HuH-7.5 (cell line): ENCODE measurements around the gene FBLN5.

Experiments used
- DNase-seq: peaks from one replicate; pipeline ENCODE4 v3.0.0; 2011; ENCODE audit warnings: low spot score

The FBLN5 gene

DNA sequence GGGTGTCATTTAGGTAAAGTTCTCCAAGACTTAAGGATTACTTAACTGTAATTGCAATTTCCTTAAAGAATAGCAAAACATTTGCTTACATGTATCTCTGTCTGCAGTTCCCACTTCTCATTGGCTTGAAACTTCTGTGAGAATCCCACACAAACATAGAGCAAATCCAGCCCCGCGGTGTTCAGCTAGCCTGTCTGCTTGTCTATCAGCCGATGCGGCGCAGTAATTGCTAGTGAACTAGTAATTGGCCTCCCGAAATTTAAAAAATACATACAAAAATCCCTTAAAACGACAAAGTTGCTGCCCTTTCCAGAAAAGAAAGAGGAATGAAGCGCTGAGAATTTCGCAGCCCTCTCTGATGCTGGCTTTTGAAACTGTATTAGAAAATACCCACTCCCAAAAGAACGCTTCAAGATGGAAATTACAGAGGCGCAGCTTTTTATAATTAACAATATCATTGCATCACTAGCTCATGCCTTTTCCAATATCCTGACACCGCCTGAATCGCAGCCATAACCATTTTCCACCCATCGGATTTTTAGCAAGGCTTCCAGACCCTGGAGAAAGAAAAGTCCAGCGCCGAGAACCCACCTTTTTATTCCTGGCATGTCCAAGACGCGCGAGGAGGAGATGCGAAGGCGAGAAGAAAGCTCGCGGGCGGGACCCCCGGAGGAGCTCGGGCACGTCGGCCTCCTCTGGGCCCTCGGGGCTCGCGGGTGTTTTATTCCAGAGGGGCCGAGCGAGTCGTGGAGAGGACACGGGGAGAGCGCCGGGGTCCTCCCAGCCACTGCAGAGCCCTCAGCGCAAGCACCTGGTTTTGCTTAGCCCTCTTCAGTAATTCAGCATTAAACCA lies 646 bp downstream of the FBLN5 start:
- DNase-seq: no peak

DNA sequence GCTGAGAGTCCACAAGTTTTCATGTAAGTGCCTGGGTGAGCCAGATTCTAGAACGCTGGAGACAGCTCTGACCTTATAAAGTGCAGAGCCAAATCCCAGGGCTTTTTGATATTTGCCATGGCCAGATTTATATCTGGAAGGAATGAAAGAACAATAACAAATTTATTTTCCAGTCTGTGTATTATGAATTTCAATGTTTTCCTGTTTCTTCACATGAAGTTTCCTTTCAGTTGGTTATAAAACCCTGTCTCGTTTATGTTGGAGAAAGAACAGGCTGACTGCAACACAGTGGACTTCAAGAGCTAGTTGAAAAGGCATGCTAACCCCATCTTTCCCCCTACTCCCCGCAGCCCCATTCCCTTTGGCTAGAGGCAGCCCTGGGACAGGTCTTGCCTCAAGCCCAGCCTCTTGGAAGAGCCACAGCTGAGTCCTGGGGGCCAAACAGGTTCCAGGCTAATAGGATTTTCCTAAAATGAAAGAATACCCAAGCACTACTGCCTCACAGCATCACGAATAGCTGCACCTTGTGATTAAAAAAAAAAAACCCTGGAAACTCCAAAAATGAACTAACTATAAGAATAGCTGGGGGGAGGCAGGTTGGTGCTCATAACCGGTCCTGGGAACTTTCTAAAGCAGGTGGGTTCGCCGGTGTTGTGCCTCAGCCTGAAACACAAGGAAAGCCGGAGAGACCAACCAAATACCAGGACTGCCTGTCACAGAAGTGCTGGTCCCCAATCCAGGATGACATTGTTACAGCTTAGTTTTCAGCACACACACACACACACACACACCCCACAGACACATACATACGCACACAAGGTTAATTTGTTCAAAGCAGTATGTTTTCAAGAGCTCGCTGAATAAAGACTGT lies 1.5 kb downstream of the FBLN5 start:
- no peak for DNase-seq

DNA sequence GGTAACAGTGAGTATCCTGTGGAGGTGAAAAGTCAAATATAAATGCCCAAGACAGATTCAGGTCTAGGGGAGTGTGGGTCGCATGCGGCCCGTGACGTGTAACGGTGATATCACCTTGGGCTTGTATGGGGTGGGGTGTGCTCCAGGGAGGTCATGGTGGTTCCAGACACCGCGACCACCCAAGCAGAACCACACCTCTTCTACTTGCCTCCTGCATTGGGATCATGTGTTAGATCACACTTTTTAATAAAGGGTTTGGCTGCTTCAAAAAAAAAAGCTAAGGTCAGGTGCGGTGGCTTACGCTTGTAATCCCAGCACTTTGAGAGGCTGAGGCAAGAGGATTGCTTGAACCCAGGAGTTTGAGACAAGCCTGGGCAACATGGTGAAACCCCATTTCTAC lies 4.5 kb downstream of the FBLN5 start:
- no peak for DNase-seq

DNA sequence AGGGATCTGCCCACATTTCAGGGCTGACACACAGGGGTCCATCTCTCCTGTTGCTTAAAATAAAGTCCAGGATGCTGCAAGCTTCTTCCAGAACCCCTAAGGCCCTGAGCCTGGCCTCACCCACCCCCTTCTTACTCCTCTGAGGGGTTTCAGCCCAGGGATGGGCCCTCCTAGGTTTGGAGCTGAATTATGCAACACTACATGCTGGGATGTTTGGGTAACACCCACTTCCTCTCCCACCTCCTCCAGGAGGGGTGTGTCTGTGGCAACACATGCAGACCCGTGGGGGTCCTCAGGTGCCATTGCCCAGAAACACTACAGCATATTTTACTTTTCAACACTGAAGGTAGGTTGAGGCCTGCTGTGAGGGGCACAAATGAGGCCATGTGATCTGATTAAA lies 5.4 kb downstream of the FBLN5 start:
- DNase-seq: no peak

DNA sequence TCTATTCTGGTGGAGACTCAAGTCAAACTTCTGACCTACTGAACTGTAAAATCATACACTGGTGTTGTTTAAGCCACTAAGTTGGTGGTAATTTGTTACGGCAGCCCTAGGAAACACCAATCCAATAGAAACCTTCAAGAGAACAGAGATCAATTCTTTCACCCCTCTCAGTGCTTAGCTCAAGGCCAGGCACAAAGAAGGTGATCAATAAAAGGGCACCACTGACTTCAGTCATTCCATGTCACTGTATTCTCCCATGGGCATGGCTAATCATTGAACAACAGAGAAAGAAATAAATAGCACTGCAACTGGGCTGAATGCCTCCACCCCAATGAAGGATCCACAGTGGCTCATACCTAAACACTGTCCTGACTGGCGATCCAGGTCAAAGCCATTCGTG lies 7.3 kb downstream of the FBLN5 start:
- DNase-seq: no peak

DNA sequence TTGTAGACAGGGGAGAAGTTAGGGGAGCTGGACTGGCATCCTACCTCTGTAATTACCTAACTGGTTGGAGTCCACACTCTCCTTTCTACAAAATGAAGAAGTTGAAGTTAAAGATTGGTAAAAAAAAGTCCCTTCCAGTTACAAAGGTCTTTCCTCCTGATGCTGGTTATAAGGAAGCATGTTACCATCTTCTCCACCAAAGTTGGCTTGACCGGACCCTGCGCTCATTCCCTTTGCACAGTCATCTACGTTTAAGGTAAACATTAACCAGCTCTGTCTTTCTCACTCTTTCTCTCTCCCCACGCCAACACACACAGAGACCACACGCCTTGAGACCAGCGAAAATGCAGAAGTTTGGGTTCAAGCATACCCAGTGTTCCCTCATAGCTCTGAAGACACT lies 11.9 kb downstream of the FBLN5 start:
- DNase-seq: no peak

DNA sequence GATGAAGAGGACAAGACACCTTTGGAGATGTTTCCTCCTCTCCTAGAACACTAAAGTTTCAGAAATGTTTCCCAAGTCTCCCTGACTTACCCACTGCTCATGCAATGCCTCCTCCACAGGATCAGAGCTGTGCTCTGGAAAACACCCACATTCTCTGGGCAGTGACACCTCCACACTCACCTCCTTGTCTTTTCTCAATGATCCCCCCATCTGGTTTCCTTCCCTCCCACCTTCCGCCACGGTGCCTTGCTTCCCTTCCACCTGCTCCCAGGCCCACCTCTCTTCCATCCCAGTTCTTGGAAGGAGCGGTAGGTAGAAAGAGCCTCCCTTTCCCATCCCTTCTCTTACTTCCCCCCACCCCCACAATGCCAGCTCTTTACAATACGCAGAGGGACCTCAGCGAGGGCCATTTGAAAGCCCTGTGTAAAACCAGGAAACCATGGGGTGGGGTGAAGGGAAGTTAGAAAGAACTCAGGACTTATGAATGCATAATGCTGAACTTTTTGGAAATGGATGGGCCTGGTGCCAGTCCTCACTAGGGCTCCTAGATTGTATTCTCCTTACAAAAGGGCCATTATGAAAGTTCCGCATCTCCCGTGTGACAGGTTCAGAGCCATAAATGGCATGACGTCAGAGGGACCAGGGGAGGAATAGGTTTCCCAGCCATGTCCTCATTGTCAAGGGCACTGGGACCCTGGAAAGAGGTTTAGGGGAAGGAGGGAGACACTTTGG lies 12.8 kb downstream of the FBLN5 start:
- no peak for DNase-seq

DNA sequence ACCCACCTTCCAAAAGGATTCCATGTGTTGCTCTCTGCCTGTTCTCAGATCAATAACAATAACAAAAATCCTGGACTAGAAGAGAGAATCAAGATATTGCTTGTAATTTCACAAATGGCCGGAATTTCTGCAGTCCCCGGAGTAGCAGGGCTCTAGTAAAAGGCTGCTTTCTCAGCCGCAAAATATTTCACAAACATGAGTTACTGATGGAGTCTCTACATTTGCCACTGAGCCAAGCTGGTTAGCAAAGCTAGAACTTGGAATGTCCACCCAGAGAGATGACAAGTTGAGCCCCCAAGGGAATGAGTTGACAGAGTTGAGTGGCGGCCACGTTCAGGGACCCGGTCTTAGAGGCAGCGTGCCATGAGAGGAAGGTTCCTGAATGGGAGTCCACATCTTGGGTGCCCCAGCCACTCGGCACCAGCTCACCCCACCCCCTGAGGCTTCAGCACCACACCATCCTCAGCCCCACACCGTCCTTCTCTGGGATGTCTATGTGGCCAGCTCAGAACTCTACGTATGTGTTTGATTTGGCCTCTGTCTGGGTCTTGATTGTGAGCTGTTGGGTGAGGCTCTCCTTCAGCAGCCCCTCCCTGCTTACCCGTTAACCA lies 15.9 kb downstream of the FBLN5 start:
- DNase-seq: no peak

DNA sequence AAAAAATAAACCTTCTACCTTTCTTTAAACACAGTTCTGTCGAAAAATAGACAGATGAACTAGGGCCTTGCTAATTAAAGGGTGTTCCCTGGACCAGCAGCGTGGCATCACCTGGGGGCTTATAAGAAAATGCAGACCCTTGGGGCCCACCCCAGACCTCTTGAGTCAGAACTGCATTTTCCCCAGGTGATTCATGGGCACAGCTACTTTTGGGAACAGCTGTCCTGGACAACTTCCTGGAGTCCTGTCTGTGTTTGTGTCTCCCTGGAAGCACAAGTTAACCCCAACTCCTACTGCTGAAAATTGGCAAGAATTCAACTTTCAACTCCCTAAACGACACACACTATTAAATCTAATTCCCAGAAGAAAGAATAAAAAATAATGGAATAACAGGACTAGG lies 17.8 kb downstream of the FBLN5 start:
- DNase-seq: no peak

DNA sequence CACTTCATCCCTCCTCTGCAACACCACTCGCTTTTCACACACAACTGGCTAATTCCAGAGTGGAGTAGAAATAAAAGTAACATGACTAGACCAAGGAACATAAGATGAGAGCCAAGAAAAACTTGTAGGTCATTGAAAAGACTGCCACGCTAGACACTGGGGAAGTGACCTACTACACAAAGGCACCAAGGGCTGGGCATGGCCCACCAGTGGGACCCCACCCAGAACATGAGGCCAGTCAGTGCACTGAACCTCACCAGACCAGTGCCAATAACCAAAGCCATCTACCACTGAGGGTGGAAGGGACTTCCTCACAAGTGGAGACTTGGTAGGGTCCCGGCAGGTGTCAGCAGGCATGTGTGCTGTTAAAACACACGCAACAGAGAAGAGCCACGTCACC lies 19.7 kb downstream of the FBLN5 start:
- no peak for DNase-seq

DNA sequence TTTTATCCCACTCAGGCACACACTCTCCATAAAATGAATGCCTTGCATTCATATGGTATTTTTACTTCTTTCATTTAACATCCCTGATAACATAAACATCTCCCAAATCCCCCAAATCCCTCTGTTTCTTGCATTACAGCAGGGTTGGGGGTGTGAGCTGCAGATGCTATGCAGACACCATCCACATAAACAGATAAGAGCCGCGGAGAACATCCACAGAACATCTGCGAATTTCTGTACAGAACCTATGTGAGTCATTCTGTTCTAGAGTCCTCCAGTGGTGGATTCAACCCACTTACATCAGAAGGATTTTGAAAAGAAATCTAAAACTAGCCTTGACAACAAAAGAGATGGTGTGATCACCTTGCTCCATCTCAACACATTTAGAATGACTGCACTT lies 20.3 kb downstream of the FBLN5 start:
- no peak for DNase-seq

DNA sequence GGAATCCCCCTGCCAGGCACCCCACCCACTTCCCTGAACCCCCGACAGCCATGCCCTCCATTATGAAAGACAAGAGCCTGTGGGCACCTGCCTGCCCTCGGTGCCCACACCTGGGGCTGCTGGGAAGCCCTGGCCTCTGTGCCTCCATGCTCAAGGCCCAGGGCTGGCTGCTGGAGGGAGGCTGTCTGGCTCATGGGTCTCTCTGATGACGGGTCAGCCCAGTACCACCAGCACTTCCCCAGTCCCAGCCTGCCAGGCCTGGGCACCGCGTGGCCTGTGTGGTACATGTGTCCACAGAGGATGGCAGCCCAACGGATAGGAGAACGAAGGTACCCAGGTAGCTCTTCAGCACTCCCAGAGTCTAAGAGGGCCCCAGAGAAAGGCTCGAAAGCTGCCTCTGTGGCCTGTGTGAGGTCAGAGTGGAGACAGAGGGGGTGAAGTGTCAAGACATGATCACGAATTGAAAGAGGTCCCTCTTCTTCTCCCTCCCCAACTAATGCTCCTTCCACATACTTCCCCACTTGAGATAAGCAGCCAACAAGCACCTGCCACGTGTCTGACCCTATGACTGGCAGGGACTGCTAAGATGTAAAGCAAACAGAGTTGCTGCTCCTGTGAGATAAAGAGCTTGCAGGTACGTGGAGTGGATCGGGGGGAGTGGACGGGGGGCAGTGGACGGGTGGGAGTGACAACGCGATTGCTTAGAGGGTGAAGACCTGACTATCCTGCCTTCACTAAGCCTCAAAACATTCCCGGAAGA lies 21.2 kb downstream of the FBLN5 start:
- no peak for DNase-seq

DNA sequence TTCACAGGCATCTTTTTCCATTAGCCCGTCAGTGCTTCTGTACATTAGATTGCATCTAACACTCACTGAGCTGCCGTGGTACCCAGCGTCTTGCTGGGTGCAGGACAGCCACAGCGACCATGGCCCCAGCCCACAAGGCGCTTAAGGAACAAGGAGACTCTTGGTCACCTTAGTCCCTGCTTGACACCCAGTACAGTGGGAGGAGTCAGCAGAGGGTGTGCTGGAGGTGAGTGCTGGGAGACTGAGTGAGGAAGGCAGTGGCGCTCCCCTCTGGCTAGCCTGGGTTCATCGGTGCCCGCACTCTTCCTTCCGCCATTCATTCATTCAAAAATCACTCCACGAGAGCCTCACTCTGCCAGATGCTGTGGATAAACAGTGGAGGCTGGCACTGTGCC lies 21.8 kb downstream of the FBLN5 start:
- DNase-seq: no peak

DNA sequence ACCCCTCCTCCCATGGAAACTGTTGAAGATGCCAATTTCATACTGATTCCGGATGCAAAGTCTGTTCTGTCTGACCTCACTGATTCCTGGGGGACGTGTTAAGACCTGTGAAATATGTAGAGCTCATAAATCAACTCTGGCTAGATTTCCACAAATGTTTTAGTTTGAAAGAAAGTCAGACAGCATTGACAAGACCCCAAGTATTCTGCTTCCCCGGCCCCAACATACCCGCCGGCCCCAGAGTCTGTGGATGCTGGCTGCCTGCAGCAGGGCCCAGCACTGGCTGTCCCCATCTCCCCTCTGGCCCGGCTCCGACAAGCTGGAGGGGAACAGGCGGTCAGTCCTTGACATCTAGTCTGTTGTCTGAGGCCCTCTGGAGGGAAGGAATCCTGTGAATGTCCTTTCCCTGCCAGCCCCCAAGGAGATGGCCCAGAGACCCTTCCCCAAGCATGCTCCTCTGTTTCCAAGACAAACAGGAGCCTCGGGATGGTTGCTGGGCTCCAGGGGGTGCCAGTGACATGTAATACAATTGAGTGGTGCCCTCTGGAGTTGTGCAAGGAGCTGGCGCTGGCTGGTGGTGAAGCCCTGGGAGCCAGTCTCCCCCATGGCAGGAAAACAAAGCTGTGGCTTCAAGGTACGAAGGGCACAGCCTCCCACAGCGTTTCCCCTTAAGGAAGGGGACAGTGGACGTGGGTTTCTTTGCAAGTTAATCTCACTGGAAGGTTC lies 22.3 kb downstream of the FBLN5 start:
- no peak for DNase-seq

DNA sequence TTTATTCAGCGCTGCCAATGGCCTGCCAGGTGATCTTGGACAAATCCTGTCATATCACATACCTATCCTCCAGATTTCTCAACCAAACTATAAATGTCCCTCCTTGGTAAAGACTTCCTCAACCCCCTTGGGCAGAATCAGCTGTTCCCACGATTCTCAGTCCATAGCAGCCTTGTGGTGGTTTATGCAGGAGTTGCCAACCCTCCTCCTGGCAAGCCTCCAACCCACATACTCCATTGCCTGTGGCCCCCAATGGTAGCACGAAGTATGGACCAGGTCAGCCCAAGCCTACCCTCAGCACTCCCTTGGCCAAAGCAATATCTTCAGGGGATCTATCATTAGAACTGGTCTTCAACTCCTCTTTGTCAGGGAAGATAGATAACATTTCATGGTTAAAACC lies 27.0 kb downstream of the FBLN5 start:
- no peak for DNase-seq

DNA sequence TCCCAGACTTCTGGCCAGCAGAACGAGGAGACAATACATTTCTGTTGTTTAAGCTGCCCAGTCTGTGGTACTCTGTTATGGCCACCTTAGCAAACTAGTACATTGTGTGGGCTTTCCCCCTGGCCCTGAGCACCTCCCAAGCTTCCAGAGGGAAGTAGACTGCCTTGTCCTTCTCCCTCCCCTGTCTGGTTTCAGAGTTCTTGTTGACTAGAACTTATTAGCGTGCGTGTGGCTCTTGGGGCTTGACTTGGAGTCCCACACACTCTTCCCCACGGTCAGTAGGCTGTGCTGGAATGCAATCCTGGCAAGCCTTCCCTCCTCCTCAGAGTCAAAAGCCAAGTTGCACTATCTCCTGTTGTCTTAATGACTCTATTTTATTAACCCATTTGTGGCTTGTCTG lies 27.7 kb downstream of the FBLN5 start:
- DNase-seq: no peak

DNA sequence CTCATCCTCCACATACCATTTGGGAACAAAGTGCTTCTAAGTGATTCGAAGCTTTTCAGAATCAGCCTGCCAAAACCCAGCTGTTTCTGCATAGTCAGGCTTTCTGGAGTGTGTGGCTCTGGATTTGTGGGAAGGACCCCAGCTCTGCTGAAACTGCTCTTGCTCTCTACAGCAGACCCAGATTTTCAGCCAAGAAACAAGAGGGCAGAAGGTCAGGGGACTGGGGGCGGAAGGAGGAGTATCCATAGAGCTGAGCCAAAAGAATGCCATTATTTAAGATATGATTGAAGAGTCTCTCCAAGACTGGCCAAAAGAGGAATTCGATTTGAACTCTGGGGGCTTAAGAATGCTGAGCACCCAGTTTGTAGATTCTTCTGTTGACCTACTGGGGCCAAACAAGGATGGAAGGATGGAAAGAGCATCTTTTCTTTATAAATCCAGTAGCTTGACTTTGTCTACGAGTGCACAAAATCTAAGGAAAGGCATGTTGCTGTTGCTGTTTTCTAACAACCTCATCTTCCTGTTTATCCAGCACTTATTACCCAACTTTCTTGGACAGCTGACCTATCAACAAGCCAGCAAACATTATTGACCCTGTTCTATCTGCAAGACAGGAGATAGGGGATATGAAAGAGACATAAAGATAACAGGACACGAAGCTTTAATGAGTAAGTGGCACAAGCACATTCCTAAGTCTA lies 29.2 kb downstream of the FBLN5 start:
- DNase-seq: no peak

DNA sequence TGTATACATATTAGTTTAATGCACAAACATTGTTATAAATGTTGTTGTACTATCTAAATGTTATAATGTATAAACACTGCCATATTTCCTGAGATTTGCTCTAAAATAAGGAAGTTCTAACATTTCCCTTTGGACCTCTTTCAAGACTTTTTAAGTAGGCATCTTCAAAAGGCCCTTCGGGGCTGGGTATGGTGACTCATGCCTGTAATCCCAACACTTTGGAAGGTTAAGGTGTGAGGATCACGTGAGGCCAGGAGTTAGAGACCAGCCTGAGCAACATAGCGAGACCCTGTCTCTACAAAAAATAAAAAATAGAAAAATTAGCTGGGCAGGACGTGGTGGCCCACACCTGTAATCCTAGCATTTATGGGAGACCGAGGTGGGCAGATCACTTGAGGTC lies 35.5 kb downstream of the FBLN5 start:
- no peak for DNase-seq

DNA sequence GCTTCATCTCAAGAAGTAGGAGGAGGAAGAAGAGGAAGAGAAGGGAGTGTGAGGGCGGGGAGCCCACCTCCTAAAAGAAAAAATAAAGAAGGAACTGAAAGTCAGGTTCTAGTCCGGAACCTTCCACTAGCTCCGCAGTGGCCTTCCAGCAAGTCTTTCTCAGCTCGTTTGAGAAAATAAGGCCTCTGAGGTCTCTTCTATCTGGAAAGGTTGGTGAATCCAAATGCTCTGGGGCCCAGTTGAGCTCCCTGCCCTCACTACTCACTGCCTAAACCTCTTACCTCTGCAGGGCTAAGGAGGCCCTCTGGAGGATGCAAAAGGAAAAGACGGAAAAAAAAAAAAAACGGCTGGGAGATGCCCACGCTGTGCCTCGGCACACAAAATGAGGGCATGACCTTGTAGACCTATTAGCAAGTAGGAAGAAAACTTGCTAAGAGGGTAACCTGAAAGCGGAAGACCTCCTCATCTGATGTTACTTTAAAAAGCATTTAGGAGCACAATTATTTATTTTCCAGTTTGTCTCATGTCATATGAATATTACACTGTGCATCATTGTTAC lies 35.9 kb downstream of the FBLN5 start:
- peak; percentile 66 for DNase-seq

DNA sequence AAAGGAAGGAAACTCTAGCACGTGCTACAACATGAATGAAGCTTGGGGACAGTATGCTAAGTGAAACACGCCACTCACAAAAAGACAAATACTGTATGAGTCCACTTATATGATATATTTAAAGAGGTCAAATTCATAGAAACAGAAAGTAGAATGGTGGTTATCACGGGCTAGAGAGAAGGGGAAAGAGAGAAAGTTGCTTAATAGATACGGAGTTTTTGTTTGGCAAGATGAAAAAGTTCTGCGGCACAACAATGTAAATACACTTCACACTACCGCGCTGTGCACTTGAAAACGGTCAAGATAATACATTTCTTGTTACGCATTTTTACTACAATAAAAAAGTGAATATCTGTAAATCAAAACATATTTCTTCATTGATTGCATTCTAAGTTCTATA lies 37.3 kb downstream of the FBLN5 start:
- no peak for DNase-seq
